Measurements from ENCODE around the gene FKBP6. TPM values are rescaled to one million over a fixed set of nuclear protein-coding genes. Genes with fewer than 3 reads are reported as not detected.

The FKBP6 gene
- total RNA-seq, 1 experiment from 2014 or later, result not detected

DNA sequence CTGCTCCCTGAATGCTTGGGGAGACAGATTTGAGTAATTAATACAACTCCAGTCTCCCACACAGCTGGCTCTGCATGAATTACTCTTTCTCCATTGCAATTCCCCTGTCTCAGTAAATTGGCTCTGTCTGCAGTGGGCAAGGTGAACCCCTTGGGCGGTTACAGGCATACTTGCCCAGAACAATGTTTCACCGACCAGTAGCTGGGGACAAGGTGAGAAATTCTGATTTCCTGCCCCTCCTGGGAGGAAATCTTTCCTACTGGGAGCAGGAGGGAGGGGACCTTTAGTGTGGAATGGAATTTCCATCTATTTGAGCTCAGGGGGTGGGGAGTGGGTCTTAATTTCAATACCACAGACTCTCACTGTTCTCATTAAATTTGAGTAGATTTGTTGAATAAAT, 63.4 kb downstream of the FKBP6 start:
- no peak overlapping the region for H3K4me3 Mint-ChIP-seq (ENCODE audit: unreplicated experiment)
- no peak for DNase-seq
- H3K27ac Mint-ChIP-seq (ENCODE audit: unreplicated experiment), result no peak overlapping the region
- no TSS peak for BruUV-seq (replicated peaks)
- H3K27me3 ChIP-seq (replicated peaks; ENCODE audit: control insufficient read depth, insufficient read depth, low read length), result no peaks in the 10 kb centered on the region
- peaks cover 4% of the 10 kb centered on the region for H3K36me3 Mint-ChIP-seq (ENCODE audit: insufficient read depth, unreplicated experiment)
- no peaks in the 10 kb centered on the region for H3K27me3 Mint-ChIP-seq (ENCODE audit: insufficient read depth, unreplicated experiment)
- ChIA-PET CTCF (no interaction called here), POLR2A (interaction anchor here (0.6 kb wide), 1 partner anchor 39 kb away, joined by 4 read pairs; no protein-coding TSS in a partner anchor)
- intact Hi-C loops (cut with micrococcal nuclease; ENCODE audit: unreplicated experiment), result no loop called here
- H3K4me1 ChIP-seq, result no peaks in the 10 kb centered on the region
- TF ChIP-seq, protein P1, sequence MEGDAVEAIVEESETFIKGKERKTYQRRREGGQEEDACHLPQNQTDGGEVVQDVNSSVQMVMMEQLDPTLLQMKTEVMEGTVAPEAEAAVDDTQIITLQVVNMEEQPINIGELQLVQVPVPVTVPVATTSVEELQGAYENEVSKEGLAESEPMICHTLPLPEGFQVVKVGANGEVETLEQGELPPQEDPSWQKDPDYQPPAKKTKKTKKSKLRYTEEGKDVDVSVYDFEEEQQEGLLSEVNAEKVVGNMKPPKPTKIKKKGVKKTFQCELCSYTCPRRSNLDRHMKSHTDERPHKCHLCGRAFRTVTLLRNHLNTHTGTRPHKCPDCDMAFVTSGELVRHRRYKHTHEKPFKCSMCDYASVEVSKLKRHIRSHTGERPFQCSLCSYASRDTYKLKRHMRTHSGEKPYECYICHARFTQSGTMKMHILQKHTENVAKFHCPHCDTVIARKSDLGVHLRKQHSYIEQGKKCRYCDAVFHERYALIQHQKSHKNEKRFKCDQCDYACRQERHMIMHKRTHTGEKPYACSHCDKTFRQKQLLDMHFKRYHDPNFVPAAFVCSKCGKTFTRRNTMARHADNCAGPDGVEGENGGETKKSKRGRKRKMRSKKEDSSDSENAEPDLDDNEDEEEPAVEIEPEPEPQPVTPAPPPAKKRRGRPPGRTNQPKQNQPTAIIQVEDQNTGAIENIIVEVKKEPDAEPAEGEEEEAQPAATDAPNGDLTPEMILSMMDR (IDR thresholded peaks at IDR 0.05; ENCODE audit: insufficient read depth in 1 of 2, low read depth in 1 of 2, low read length in 1 of 2, severe bottlenecking in 1 of 2, unreplicated experiment in 1 of 2), result no peak
- peaks cover 29% of the 10 kb centered on the region for H3K9me3 ChIP-seq
- no peaks in the 10 kb centered on the region for H3K4me1 Mint-ChIP-seq (ENCODE audit: low read depth, unreplicated experiment)
- no peaks in the 10 kb centered on the region for H3K36me3 ChIP-seq (ENCODE audit: control insufficient read depth, insufficient read depth, low read length)
- H3K9me3 Mint-ChIP-seq (ENCODE audit: unreplicated experiment), result peaks cover 27% of the 10 kb centered on the region
- H3K4me3 ChIP-seq (ENCODE audit: low read depth, low read length), result no peak overlapping the region

DNA sequence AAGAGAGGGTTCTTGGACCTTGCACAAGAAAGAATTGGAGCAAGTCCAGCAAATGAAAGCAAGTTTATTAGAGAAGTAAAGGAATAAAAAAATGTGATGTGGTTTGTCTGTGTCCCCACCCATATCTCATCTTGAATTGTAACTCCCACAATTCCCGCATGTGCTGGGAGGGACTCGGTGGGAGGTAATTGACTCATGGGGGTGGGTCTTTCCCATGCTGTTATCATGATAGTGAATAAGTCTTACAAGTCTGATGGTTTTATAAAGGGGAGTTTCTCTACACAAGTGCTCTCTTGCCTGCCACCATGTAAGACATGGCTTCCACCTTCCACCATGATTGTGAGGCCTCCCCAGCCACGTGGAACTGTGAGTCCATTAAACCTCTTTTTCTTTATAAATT, 66.5 kb downstream of the FKBP6 start:
- Mint-ChIP-seq H3K4me1 (ENCODE audit: low read depth, unreplicated experiment) (no peaks in the 10 kb centered on the region), H3K4me3 (ENCODE audit: unreplicated experiment) (no peak overlapping the region), H3K9me3 (ENCODE audit: unreplicated experiment) (peaks cover 8% of the 10 kb centered on the region), H3K36me3 (ENCODE audit: insufficient read depth, unreplicated experiment) (no peaks in the 10 kb centered on the region), H3K27me3 (ENCODE audit: insufficient read depth, unreplicated experiment) (no peaks in the 10 kb centered on the region), H3K27ac (ENCODE audit: unreplicated experiment) (no peak overlapping the region)
- Histone ChIP-seq H3K4me3 (ENCODE audit: low read depth, low read length) (no peak overlapping the region), H3K36me3 (ENCODE audit: control insufficient read depth, insufficient read depth, low read length) (no peaks in the 10 kb centered on the region), H3K9me3 (peaks cover 11% of the 10 kb centered on the region; the same call in 1 of the 2 replicates), H3K4me1 (no peaks in the 10 kb centered on the region), H3K27me3 (replicated peaks; ENCODE audit: control insufficient read depth, insufficient read depth, low read length) (no peaks in the 10 kb centered on the region)
- DNase-seq, result no peak
- POLR2A ChIA-PET, result no interaction called here
- CTCF ChIA-PET, result no interaction called here
- intact Hi-C loops (cut with micrococcal nuclease; ENCODE audit: unreplicated experiment), result no loop called here
- no TSS peak for BruUV-seq (replicated peaks)
- TF ChIP-seq, protein P1 (IDR thresholded peaks at IDR 0.05; ENCODE audit: insufficient read depth in 1 of 2, low read depth in 1 of 2, low read length in 1 of 2, severe bottlenecking in 1 of 2, unreplicated experiment in 1 of 2), result no peak

DNA sequence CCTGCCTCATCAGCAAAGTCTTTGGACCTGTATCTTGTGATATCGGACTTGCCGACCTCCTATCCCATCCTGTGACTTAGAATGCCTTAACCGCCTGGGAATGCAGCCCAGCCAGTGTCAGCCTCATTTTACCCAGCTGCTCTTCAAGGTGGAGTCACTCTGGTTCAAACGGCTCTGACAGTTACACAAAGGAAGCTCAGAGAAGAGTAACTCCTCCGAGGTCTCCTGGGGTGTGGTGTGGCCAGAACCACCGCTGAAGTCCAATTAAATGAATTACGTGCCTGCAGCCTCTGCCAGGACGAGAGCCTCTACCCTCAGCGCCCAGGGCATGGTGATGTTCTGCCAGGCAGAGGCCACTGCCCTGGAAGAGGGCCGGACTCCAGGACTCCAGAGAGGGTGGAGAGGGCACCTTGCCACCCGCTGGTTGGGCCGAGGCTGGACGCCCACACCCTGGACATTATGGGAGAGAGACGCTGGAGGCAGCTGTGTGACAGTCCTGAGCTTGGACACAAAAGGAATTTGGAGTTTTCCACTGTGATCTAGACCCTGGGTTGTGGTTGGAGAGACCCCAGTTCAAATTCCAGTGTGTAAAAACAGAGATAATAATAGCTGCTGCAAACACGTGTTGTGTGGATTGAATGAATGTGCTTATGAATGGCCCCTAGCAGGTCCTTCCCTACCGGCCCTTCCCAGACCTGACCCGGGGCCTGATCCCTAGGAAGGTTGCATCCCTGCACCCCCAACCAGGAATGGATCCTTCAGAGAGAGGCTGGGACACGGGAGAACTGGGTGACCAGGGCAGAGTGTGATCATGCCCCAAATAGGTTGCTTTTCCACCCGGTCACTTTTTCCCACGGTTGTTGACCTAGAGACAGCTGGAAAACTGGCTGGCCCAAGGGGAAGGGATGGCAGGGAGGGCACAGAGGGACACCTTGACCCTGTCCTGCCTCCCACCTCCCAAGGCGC, 67.9 kb downstream of the FKBP6 start:
- no peaks in the 10 kb centered on the region for H3K4me1 ChIP-seq
- intact Hi-C loops (cut with micrococcal nuclease; ENCODE audit: unreplicated experiment), result no loop called here
- no peaks in the 10 kb centered on the region for H3K9me3 Mint-ChIP-seq (ENCODE audit: unreplicated experiment)
- H3K36me3 ChIP-seq (ENCODE audit: control insufficient read depth, insufficient read depth, low read length), result no peaks in the 10 kb centered on the region
- no peak for DNase-seq
- H3K4me1 Mint-ChIP-seq (ENCODE audit: low read depth, unreplicated experiment), result no peaks in the 10 kb centered on the region
- no peaks in the 10 kb centered on the region for H3K27me3 Mint-ChIP-seq (ENCODE audit: insufficient read depth, unreplicated experiment)
- no peaks in the 10 kb centered on the region for H3K36me3 Mint-ChIP-seq (ENCODE audit: insufficient read depth, unreplicated experiment)
- no peak overlapping the region for H3K4me3 ChIP-seq (ENCODE audit: low read depth, low read length)
- no TSS peak for BruUV-seq (replicated peaks)
- ChIA-PET POLR2A (no interaction called here), CTCF (no interaction called here)
- peaks cover 7% of the 10 kb centered on the region; the same call in 1 of the 2 replicates for H3K9me3 ChIP-seq
- TF ChIP-seq, protein P1 (IDR thresholded peaks at IDR 0.05; ENCODE audit: insufficient read depth in 1 of 2, low read depth in 1 of 2, low read length in 1 of 2, severe bottlenecking in 1 of 2, unreplicated experiment in 1 of 2), result no peak
- H3K4me3 Mint-ChIP-seq (ENCODE audit: unreplicated experiment), result no peak overlapping the region
- H3K27ac Mint-ChIP-seq (ENCODE audit: unreplicated experiment), result no peak overlapping the region
- H3K27me3 ChIP-seq (replicated peaks; ENCODE audit: control insufficient read depth, insufficient read depth, low read length), result no peaks in the 10 kb centered on the region
